Activated naive CD4-positive, alpha-beta T cell treated with anti-CD3 and anti-CD28 coated beads, Interleukin-2, amount 10 ng/mL, durations not matched to agents 7 days and 5 days (primary cell): ENCODE data around the gene SH3RF3.
A peak's percentile ranks its signal among the peaks of the same experiment; 100 is the strongest.

ENCODE experiments used
- CTCF ChIA-PET: fragments of 350-600 bp; sonication (Branson Sonifier 250); formaldehyde crosslinking; loops from one replicate; lab custom pipeline; 2021; ENCODE audit warnings: antibody characterized with exemption; lab: Charles Lee
- DNase-seq: peaks from one replicate; pipeline ENCODE4 v3.0.0-alpha.2; 2020
- H3K27ac Mint-ChIP-seq: one replicate; pipeline ENCODE4 v1.8.0; 2021; ENCODE audit warnings: mild to moderate bottlenecking, moderate library complexity, mixed read lengths
- H3K27me3 Mint-ChIP-seq: one replicate; pipeline ENCODE4 v1.8.0; 2021; ENCODE audit warnings: mild to moderate bottlenecking, mixed read lengths
- H3K36me3 Mint-ChIP-seq: one replicate; pipeline ENCODE4 v1.8.0; 2021; ENCODE audit warnings: mixed read lengths
- H3K4me1 Mint-ChIP-seq: one replicate; pipeline ENCODE4 v1.8.0; 2021; ENCODE audit warnings: mixed read lengths
- H3K4me3 Mint-ChIP-seq: one replicate; pipeline ENCODE4 v1.8.0; 2021; ENCODE audit warnings: mild to moderate bottlenecking, moderate library complexity, mixed read lengths
- H3K9me3 Mint-ChIP-seq: one replicate; pipeline ENCODE4 v1.8.0; 2021; ENCODE audit warnings: mixed read lengths

SH3RF3 gene

GRCh38 chr2:109136542-109136941 lies 7.5 kb downstream of the SH3RF3 start:
- H3K27me3 Mint-ChIP-seq, result peaks cover 73% of the 10 kb centered on the region
- H3K4me1 Mint-ChIP-seq, result peaks cover 21% of the 10 kb centered on the region
- CTCF ChIA-PET, result interaction anchor here (1.1 to 1.5 kb wide), 2 partner anchors 8 to 373 kb away, joined by 3 read pairs; no protein-coding TSS in a partner anchor
- H3K9me3 Mint-ChIP-seq, result no peaks in the 10 kb centered on the region
- no peak overlapping the region for H3K4me3 Mint-ChIP-seq
- H3K27ac Mint-ChIP-seq, result no peak overlapping the region
- DNase-seq, result no peak
- H3K36me3 Mint-ChIP-seq, result no peaks in the 10 kb centered on the region

- Mint-ChIP-seq H3K27me3 (peaks cover 84% of the 10 kb centered on the region), H3K4me3 (no peak overlapping the region), H3K4me1 (peaks cover 24% of the 10 kb centered on the region), H3K9me3 (no peaks in the 10 kb centered on the region), H3K36me3 (no peaks in the 10 kb centered on the region), H3K27ac (no peak overlapping the region)
- CTCF ChIA-PET, result interaction anchor here (1.1 to 2.5 kb wide), 2 partner anchors 9 to 10 kb away, joined by 3 to 7 read pairs; no protein-coding TSS in a partner anchor
- DNase-seq, result no peak
Measured at GRCh38 chr2:109137616-109138015, 8.6 kb downstream of the SH3RF3 start.

DNA sequence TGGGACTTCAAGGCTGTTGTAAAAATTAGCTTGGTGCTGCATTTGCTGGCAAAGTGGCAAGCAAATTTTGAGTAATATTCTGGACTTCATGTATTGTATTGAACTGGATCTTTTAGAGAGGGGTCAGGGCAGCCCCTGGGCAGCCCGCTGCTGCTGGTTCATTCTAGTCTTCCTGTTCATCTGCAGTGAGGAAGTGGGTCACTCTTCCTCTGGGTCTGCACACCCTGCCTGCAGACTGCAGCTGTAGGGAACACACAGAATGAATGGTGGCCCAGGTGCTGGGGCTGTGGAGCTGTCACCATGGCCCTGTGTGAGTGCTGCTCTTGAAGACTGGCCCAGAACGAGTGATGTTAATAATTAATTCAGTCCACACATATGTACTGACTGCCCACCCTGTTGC lies 9.4 kb downstream of the SH3RF3 start:
- CTCF ChIA-PET, result interaction anchor here (2.5 kb wide), 1 partner anchor 11 kb away, joined by 7 read pairs; no protein-coding TSS in a partner anchor
- no peak for DNase-seq
- H3K36me3 Mint-ChIP-seq, result no peaks in the 10 kb centered on the region
- H3K4me1 Mint-ChIP-seq, result peaks cover 33% of the 10 kb centered on the region
- no peak overlapping the region for H3K4me3 Mint-ChIP-seq
- no peak overlapping the region for H3K27ac Mint-ChIP-seq
- no peaks in the 10 kb centered on the region for H3K9me3 Mint-ChIP-seq
- peaks cover 83% of the 10 kb centered on the region for H3K27me3 Mint-ChIP-seq

DNA sequence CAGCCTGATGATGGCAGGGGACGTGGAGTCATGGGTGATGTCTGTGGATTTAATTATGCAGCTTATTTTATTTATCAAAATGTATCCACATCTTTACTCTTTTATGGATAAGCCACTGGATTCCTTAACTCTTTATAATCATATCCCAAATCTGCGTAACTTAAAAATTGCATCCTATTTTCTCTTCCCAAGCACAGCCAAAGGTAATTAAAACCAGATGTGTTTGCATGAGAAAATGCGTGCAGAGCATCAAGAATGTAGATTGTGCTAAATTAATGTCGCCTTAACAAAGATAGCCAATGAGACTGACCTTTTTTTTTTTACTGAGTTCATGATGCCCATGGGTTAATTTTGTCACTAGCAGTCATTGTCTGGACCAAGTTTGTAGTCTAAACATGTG lies 10.0 kb downstream of the SH3RF3 start:
- Mint-ChIP-seq H3K4me3 (no peak overlapping the region), H3K4me1 (peaks cover 37% of the 10 kb centered on the region), H3K9me3 (no peaks in the 10 kb centered on the region), H3K36me3 (no peaks in the 10 kb centered on the region), H3K27ac (no peak overlapping the region), H3K27me3 (peaks cover 78% of the 10 kb centered on the region)
- CTCF ChIA-PET, result interaction anchor here (2.5 kb wide), 1 partner anchor 12 kb away, joined by 7 read pairs; no protein-coding TSS in a partner anchor
- no peak for DNase-seq

- no peak for DNase-seq
- CTCF ChIA-PET, result interaction anchor here (2.5 kb wide), 1 partner anchor 13 kb away, joined by 7 read pairs; no protein-coding TSS in a partner anchor
- no peak overlapping the region for H3K4me3 Mint-ChIP-seq
- H3K27ac Mint-ChIP-seq, result no peak overlapping the region
- H3K9me3 Mint-ChIP-seq, result no peaks in the 10 kb centered on the region
- H3K36me3 Mint-ChIP-seq, result no peaks in the 10 kb centered on the region
- peaks cover 72% of the 10 kb centered on the region for H3K27me3 Mint-ChIP-seq
- H3K4me1 Mint-ChIP-seq, result peaks cover 45% of the 10 kb centered on the region
Measured at GRCh38 chr2:109139865-109140396, 10.9 kb downstream of the SH3RF3 start.

DNA sequence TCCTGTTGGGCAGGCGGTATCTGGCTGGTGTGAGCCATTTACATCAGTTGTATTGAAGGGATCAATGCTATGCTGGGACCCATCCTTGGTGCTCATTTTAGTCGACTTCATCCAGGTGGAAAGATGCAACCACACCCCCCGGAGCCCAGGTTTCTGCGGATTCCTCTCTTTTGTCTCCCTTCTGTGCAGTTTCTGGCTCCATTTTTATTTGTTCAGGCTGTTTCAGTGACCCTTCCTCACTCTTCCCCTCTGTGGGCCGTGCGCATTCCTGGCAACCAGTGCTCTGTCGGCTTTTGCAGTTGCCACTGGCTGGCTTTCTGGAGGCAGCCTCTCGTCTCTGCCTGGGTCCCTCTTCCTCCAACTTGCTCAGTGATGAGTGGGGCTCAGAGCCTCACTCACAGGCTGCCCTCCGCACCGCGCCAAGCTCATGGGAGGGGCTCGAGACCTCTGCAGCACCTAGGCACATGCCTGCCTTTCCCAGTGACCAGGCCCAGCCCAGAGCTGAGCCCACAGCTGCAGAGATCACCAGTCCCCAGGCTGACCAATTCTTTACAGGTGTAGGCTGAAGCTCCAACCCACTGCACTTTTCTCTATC lies 12.1 kb downstream of the SH3RF3 start:
- peaks cover 70% of the 10 kb centered on the region for H3K27me3 Mint-ChIP-seq

DNA sequence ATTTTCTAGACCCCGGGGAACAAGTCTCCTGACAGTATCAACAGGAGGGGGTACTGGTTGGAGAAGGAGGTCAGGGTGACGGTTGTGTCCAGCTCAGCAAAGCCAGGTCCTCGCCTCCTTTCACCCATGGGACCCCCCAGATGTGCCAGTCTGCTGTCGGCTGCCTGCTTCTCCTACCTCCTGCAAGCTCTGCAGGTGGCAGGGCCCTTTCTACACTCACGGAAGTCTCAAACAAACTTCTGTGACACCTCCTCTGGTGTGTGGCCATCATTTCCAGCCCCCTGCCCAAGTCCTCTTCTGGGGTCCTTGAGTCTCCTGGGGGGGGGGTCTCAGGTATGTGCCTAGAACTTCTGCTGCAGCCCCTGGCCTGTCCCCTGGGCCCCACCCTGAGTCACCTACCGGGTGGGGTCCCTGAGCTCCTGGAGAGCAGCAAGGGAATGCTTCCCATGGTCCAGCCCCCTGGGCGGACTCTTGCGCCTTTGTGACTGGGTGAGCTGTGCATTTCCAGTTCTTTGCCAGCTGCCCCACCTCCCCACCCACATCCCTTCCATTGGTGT lies 12.8 kb downstream of the SH3RF3 start:
- Mint-ChIP-seq H3K27me3 (peaks cover 69% of the 10 kb centered on the region), H3K9me3 (no peaks in the 10 kb centered on the region), H3K27ac (no peak overlapping the region), H3K4me1 (peaks cover 54% of the 10 kb centered on the region), H3K4me3 (no peak overlapping the region), H3K36me3 (no peaks in the 10 kb centered on the region)
- DNase-seq, result no peak
- CTCF ChIA-PET, result no interaction called here

More for the DNA sequence above, 12.1 kb downstream of the SH3RF3 start:
- CTCF ChIA-PET, result interaction anchor here (0.8 kb wide), 1 partner anchor 67 kb away, joined by 3 read pairs; no protein-coding TSS in a partner anchor
- H3K9me3 Mint-ChIP-seq, result no peaks in the 10 kb centered on the region
- H3K27ac Mint-ChIP-seq, result no peak overlapping the region
- DNase-seq, result no peak
- no peaks in the 10 kb centered on the region for H3K36me3 Mint-ChIP-seq
- peaks cover 54% of the 10 kb centered on the region for H3K4me1 Mint-ChIP-seq
- H3K4me3 Mint-ChIP-seq, result no peak overlapping the region

DNA sequence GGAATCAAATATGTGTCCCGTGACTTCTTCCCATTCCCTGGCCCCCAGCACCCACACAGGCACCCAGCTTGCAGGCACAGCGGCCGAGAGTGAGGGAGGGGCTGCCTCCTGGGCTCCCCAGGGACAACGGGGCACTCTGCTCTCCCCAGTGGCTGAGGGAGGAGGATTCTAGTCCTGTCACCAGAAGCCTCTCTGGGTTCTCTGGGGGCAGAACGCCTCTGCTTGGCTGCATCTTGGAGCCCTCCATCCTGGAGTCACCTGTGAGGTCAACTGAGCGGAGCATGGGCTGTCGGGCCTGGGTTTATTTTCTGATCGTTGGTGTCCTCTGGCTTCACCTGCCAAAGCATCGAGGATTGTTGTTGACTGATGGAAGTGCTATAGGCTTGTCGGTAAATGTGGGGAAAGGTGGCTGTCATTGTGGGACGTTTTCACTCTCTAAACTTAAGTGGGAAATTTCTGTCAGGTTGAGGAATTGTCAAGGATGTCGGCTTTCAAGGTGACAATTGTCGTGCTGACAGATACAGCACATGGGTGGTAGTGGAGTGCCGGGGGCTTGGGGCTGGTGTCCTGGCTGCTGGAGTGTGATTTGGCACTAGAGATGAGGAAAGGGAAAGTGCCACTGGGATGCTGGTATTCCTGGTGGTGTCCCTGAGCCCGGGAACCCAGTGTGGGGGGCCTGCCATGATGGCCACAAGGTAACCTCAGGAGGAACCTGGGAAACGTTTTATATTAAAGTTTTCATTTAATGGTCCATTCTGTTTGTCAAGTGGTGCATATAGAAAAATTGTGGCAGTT lies 13.6 kb downstream of the SH3RF3 start:
- no peaks in the 10 kb centered on the region for H3K9me3 Mint-ChIP-seq
- CTCF ChIA-PET, result interaction anchor here (0.7 kb wide), 1 partner anchor 15 kb away, joined by 3 read pairs; no protein-coding TSS in a partner anchor
- peaks cover 64% of the 10 kb centered on the region for H3K27me3 Mint-ChIP-seq
- peaks cover 54% of the 10 kb centered on the region for H3K4me1 Mint-ChIP-seq
- no peak for DNase-seq
- H3K27ac Mint-ChIP-seq, result peak overlapping the region; percentile 58
- no peak overlapping the region for H3K4me3 Mint-ChIP-seq
- no peaks in the 10 kb centered on the region for H3K36me3 Mint-ChIP-seq

GRCh38 chr2:109143214-109144187 lies 14.5 kb downstream of the SH3RF3 start:
- peak overlapping the region; percentile 47 for H3K4me3 Mint-ChIP-seq
- peaks cover 49% of the 10 kb centered on the region for H3K4me1 Mint-ChIP-seq
- peak; percentile 85 for DNase-seq
- no peaks in the 10 kb centered on the region for H3K9me3 Mint-ChIP-seq
- peak overlapping the region; percentile 88 for H3K27ac Mint-ChIP-seq
- H3K27me3 Mint-ChIP-seq, result peaks cover 62% of the 10 kb centered on the region
- no peaks in the 10 kb centered on the region for H3K36me3 Mint-ChIP-seq
- CTCF ChIA-PET, result interaction anchor here (0.7 kb wide), 3 partner anchors 16 to 367 kb away, joined by 3 read pairs; no protein-coding TSS in a partner anchor

- peaks cover 66% of the 10 kb centered on the region for H3K27me3 Mint-ChIP-seq
- DNase-seq, result peak; percentile 62
- H3K4me1 Mint-ChIP-seq, result peaks cover 42% of the 10 kb centered on the region
- peak overlapping the region; percentile 30 for H3K4me3 Mint-ChIP-seq
- no peaks in the 10 kb centered on the region for H3K36me3 Mint-ChIP-seq
- CTCF ChIA-PET, result interaction anchor here (0.7 kb wide), 2 partner anchors 62 to 366 kb away, joined by 3 read pairs; no protein-coding TSS in a partner anchor
- H3K27ac Mint-ChIP-seq, result peak overlapping the region; percentile 83
- H3K9me3 Mint-ChIP-seq, result no peaks in the 10 kb centered on the region
Measured at GRCh38 chr2:109144271-109144670, 15.3 kb downstream of the SH3RF3 start.

DNA sequence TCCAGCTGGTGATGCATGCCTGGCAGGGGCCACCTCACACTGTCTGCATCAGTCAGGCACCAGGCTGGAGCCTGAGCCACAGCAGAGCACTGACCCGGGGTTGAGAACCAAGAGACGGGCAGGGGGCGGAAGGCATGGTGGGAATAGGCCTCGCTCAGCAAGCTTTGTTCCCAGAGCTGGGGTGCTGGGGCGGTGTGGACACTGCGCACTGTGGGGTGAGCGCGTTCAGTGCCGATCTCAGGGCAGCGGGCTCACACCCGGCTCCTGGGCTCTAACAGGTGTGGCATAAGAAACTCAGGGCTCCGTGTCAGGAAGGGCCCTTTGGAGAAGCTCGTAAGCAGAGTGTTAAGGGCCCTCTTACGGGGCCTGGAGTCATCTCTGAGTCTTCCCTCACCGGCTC lies 15.7 kb downstream of the SH3RF3 start:
- Mint-ChIP-seq H3K4me3 (no peak overlapping the region), H3K4me1 (peaks cover 40% of the 10 kb centered on the region), H3K36me3 (no peaks in the 10 kb centered on the region), H3K27me3 (peaks cover 67% of the 10 kb centered on the region), H3K9me3 (no peaks in the 10 kb centered on the region), H3K27ac (peak overlapping the region; percentile 83)
- CTCF ChIA-PET, result interaction anchor here (0.5 to 0.7 kb wide), 2 partner anchors 62 to 75 kb away, joined by 3 read pairs; no protein-coding TSS in a partner anchor
- no peak for DNase-seq

GRCh38 chr2:109145286-109145685 lies 16.3 kb downstream of the SH3RF3 start:
- Mint-ChIP-seq H3K27me3 (peaks cover 67% of the 10 kb centered on the region), H3K36me3 (no peaks in the 10 kb centered on the region), H3K27ac (no peak overlapping the region), H3K9me3 (no peaks in the 10 kb centered on the region), H3K4me1 (peaks cover 45% of the 10 kb centered on the region), H3K4me3 (no peak overlapping the region)
- DNase-seq, result no peak
- CTCF ChIA-PET, result interaction anchor here (0.5 kb wide), 1 partner anchor 74 kb away, joined by 3 read pairs; no protein-coding TSS in a partner anchor

DNA sequence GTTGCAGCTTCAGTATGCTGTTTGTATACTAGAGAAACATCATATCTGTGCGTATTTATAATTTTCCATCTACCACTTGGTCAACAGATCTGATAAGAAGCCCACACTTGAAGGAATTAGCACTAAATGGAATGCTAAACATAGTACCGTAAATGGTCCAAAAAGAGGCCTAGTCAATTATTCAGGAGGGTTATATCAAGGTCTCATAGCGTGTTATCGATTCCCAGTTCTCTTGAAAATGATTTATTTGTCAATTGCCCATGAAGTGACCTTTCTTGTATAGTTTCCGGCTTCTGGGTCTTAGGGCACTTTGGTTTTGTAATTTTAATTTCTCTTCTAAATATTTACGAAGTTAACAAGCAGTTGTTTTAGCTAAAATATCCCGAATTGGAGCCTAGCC lies 18.4 kb downstream of the SH3RF3 start:
- H3K9me3 Mint-ChIP-seq, result no peaks in the 10 kb centered on the region
- H3K4me3 Mint-ChIP-seq, result no peak overlapping the region
- peaks cover 55% of the 10 kb centered on the region for H3K27me3 Mint-ChIP-seq
- H3K4me1 Mint-ChIP-seq, result peaks cover 46% of the 10 kb centered on the region
- CTCF ChIA-PET, result no interaction called here
- no peak for DNase-seq
- no peak overlapping the region for H3K27ac Mint-ChIP-seq
- no peaks in the 10 kb centered on the region for H3K36me3 Mint-ChIP-seq
